Activated CD8-positive, alpha-beta memory T cell treated with anti-CD3 and anti-CD28 coated beads for 48 hours (primary cell): ENCODE measurements around the gene ZNF768.
"Not testable (repeated sequence)": the region's sequence is repeated elsewhere in the genome, so short reads cannot be mapped to it uniquely, and the experiment has no call there.

Source experiments
- DNase-seq, 3 experiments: peaks; one replicate each; pipeline ENCODE4 v3.0.0-alpha.2; 2020; ENCODE audit warnings: low read depth in 2 of 3, low spot score in 2 of 3

Gene ZNF768

DNA sequence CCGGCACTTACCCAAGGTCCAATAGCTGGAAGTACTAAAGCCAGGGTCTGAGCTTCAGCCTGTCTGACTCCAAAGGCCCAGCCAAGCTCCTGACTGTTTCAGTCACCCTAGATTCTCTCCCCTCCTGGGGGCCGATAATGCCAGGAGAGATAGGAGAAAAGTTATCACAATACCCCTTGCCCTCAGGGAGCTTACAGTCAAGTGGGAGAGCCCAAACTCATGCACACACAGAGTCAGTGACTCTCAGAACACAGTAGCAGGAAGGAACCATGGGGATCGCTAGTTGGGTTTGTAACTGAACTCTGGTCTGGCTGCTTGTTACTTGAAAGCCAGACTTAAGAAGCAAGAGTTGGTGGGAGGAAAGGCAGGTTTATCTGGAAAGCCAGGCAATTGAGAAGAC, 14.9 kb downstream of the ZNF768 start:
- DNase-seq, result no peak

DNA sequence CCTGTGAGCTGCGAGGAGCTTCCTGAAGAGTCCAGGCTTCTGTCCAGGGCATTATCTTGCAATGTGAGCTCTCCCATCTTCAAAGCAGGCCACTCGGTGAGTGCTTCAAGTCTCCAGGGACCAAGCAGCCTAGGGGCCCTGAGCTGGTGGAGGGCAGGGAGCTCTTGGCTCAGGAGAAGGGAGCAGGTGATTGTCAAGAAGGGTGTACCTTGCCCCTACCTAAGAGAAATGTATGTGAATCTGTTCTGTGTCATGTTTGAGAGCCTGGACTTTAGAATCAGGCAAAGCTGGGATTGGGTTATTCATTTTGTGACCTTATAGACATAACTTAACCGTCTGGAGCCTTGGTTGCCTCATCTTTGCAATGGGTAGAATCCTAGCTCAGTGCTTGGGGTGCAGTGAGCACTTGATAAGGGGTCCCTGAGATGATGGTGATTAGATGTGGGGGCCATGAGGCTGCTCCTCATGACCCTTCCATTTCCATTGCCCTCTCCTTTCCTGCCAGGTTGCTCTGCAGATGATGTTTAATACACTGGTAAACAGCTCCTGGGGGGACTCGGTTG, 15.9 kb downstream of the ZNF768 start:
- DNase-seq, result no peak

DNA sequence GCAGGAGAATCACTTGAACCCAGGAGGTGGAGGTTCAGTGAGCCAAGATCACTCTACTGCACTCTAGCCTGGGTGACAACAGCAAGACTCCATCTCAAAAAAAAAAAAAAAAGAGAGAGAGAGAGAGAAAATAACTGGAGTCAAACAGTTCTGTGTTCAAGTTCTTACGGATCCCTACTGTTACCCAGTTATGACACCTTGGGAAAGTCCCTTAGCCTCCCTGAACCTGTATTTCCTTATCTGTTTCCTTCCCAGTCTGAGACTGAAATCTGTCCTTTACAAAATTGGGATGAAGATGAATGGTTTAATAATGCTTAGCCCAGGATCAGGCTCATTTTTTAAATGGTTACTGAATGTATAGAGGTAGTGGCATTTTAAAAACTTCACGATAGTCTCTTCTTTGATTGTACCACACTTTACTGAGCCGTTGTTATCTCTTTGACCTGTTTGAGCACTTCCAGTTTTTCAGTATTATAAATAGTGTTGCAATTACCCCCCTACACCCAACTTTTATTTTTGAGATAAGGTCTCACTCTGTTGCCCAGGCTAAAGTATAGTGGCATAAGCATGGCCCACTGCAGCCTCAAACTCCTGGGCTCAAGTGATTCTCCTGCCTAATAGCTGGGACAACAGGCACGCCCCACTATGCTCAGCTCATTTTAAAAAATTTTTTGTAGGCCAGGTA, 17.1 kb downstream of the ZNF768 start:
- DNase-seq, result no peak

DNA sequence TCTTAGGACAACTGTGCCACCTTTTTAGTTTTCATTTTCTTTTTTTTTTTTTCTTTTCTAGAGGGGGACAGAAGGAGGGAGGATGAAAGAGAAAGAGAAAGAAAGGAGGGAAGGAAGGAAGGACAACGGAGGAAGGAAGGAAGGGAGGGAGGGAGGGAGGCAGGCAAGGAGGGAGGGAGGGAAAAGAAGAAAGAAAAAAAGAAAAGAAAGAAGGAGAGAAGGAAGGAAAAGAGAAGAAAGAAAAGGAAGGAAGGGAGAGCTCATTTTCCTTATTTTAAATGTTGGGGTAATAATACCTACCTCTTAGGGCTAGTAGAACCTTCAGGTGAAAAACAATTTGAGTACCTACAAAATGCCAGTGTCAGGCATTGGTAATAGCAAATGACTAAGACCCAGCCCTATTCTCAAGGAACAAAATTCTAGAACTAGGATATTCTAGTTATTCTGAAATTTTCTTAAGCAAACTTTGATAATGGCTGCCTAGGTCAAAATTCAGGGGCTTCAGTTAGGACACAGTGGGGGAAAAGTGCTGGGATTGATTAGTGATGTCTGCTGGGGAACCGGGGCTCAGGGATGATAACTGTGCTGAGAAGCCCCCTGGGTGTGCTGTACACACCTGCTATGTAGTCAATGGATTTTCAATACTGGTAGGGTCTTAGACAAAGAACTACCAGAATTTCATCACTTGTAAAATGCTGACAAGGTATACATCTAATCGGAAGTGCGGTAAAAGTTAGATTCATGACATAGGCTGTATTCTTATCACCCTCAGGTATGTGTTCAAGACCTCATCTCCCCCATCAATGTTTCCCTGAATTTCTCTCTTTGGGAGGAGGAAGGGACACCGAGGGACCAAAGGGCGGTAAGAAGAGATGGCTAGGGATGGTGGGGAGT, 22.7 kb downstream of the ZNF768 start:
- DNase-seq, result no peak

DNA sequence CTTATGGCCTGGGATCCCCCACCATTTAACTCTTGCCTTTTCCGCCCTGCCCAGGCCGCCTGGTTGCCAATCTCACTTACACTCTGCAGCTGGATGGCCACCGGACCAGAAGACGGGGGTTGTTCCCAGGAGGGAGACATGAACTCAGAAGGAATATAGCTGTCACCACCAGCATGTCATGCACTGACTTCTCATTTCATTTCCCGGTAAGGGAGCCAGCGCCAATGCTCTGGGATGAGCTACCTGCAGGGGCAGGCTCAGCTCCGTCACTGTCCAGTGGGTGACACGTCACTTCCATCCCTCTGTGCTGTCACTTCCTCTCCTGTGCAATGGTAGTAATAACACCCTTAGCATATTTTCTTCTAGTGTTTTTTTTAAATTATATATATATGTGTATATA, 27.1 kb downstream of the ZNF768 start:
- DNase-seq, result no peak

- DNase-seq, result no peak
Observed at GRCh38 chr16:30494709-30495108, 31.7 kb downstream of the ZNF768 start.

- DNase-seq, result no peak
Observed at GRCh38 chr16:30493941-30494488, 32.4 kb downstream of the ZNF768 start.

- no peak for DNase-seq
Observed at GRCh38 chr16:30491744-30492308, 34.5 kb downstream of the ZNF768 start.

- DNase-seq, result no peak
Observed at GRCh38 chr16:30491229-30491628, 35.1 kb downstream of the ZNF768 start.

GRCh38 chr16:30490210-30490609, 36.2 kb downstream of the ZNF768 start:
- no peak for DNase-seq

DNA sequence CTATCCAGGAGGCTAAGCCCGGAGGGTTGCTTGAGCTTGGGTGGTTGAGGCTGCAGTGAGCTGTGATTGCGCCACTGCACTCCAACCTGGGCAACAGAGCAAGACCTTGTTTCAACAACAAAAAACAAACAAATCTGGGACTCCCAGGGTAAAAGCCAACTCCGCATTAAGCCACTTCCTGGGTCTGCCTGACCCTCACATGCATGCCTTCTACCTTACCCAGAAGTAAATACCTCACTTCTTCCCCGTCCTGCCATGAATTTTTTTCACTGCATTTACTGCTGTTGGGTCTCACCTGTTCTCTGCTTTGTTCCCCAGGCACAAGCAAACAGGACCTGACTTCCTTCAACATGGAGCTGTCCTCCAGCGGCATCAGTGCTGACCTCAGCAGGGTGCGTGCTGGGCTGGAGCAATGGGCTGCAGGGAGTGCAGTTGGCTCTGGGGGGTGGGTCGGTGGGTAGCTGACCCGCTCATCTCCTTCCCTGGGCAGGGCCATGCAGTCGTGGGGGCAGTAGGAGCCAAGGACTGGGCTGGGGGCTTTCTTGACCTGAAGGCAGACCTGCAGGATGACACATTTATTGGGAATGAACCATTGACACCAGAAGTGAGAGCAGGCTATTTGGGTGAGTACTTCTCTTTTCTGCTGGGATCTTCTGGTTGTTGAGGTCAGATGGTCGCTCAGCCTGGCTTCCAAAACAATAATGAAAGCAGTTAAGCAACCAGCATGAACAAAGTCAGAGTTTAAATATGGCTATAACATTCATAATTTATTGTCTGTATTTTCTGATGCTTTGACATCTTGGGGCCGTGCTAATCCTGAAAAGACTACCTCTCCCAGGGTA, 37.4 kb downstream of the ZNF768 start:
- no peak for DNase-seq

DNA sequence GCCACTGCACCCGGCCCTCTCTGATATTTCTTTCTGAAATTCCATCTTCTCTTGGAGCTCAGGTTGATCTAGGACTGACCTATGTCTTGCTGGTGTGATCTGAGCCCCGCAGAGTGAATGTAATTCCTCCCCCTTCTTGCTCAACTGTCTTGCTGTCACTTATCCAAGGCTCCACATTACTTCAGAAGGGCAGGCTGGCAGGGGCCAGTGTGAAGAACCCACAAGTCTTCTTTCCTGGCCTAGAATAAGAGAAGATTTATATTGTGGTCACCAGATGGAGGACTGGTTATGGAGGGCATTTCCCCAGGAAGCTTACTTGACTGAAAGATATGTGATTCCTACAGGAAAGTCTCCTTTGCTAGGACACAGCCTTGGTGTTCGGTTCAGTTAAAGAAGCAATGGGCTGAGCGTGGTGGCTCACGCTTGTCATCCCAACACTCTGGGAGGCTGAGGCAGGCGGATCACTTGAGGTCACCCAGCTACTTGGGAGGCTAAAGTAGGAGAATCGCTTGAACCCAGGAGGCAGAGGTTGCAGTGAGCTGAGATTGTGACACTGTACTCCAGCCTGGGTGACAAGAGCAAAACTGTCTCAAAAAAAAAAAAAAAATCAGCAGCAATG, 40.4 kb downstream of the ZNF768 start:
- no peak for DNase-seq

DNA sequence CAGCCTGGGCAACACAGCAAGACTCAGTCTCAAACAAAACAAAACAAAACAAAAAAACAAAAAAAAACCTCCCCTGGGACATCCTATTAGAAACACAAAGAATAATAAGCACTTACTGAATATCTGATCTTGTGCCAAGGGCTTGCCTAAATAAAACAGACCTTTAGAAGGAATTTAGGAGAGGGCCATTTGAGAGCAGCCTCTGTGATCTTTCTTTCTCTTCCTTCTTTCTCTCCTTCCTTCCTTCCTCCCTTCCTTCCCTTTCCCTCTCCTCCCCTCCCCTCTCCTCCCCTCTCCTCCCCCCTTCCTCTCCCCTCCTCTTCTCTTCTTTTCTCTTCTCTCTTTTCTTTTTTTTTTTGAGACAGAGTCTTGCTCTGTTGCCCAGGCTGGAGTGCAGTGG, 41.5 kb downstream of the ZNF768 start:
- no peak for DNase-seq

DNA sequence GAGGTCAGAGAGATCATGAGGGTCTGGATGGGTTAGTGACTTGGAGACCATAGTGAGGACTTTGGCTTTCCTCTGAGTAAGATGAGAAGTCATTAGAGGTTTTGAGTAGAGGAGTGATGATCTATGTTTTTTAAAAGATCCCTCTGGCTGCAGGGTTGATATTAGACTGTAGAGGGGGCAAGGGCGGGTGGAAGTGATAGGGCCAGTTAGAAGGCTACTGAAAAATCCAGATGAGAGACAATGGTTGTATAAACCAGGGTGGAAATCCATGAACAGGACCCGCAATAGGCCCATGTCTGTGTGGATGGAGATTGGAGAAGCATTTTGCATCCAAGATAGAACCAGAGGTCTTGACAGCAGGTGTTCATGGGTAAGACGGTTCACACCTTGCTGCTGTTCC, 44.0 kb downstream of the ZNF768 start:
- DNase-seq, result no peak

- no peak for DNase-seq
Observed at GRCh38 chr16:30481381-30481780, 45.0 kb downstream of the ZNF768 start.

DNA sequence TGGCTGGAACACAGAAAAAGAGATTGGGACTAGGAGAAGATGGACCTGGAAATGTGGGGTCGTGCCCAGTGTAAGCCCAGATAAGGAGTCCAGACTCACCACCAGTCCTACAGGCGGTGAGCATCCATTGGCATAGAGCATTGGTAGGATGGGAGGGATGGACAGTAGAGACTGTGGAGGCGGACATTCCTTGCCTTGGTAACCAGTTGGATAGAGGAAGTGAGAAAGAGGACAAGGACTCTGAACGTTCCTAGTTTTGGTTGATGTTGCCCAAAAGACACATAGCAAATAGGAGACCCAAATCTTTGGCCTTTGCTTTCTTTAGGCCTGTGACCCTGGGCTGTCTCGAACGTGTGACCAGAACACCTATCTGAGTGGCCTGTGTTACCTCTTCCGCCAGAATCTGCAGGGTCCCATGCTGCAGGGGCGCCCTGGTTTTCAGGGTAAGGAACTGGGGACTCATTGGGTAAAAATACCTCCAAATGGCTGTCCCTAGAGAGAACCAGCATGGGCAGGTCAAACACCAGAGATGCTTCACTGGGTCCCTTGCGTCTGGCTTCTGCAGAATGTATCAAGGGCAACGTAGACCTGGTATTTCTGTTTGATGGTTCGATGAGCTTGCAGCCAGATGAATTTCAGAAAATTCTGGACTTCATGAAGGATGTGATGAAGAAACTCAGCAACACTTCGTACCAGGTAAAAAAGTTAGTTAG, 47.4 kb downstream of the ZNF768 start:
- DNase-seq, result no peak

GRCh38 chr16:30477773-30478172, 48.6 kb downstream of the ZNF768 start:
- DNase-seq, result not testable (repeated sequence)

- no peak for DNase-seq
Observed at GRCh38 chr16:30476991-30477390, 49.4 kb downstream of the ZNF768 start.

DNA sequence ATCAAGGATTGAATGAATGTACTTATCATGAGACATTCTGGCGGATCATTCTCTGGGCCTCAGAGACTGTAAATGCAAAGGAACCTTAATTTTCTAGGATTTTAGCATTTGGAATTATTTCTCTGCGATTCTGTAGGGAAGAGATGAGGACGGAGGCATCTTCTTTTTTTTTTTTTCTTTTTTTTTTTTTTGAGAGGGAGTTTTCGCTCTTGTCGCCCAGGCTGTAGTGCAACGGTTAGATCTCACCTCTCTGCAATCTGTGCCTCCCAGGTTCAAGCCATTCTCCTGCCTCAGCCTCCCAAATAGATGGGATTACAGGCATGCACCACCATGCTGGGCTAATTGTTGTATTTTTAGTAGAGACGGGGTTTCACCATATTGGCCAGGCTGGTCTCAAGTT, 51.7 kb downstream of the ZNF768 start:
- no peak for DNase-seq

DNA sequence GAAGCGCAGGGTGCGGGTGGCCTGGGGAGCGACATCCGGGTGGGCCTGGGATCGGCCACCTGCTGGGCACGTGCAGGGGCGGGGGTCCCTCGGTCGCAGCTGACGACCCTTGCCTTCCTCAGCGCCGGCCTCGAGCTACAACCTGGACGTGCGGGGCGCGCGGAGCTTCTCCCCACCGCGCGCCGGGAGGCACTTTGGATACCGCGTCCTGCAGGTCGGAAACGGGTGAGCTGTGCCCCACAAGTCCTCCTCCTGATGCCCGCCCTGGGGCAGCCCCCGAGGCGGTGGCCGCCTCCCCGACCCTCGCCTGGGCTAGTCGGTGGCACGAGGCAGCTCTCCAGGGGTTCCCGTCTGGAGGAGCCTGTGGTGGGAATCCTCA, 52.3 kb downstream of the ZNF768 start:
- no peak for DNase-seq
